ENCODE results near the gene MSANTD2. TPM values are rescaled to one million over a fixed set of nuclear protein-coding genes. Genes with fewer than 3 reads are reported as not detected.

MSANTD2 gene
- total RNA-seq, 1 donor from 2014 or later: 43.8 TPM

DNA sequence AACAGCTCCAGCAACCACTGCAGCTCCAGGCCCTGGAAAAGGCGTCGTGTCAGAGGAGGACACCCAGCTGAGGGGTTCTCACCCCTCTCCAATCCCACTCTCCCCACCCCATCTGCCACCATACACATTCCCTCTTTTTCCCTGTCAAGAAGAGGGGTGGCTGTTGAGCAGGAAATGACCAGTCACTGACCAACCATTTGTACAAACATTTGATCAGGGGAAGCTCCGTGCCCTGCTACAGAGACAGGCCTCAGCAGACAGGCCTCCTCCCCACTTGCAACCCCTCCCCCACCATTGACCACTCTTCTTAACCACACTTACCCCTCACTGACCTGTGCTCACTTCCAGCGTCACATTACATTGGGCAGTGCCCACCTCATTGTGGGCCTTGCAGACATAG, 45.9 kb downstream of the MSANTD2 start:
- no peak for DNase-seq (ENCODE audit: low spot score)

DNA sequence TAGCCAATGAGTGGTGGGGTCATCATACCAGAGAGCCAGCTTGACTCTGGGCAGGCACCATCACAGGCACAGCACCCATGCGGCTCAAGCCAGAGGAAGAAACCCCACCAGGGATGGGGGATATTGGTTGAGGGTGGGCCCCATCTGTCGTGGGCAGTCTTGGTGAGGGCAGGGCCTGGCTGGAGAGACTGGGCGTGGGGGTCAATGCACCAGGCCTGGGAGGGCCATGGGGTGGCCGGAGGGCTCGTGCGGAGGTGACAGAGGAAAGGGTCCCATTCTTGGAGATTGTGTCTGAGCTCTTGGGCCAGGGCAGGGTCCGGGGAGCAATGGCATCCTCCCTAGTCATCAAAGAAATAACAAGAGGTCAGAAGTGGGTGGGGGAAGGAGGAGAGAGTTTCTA, 46.6 kb downstream of the MSANTD2 start:
- DNase-seq (ENCODE audit: low spot score): no peak

DNA sequence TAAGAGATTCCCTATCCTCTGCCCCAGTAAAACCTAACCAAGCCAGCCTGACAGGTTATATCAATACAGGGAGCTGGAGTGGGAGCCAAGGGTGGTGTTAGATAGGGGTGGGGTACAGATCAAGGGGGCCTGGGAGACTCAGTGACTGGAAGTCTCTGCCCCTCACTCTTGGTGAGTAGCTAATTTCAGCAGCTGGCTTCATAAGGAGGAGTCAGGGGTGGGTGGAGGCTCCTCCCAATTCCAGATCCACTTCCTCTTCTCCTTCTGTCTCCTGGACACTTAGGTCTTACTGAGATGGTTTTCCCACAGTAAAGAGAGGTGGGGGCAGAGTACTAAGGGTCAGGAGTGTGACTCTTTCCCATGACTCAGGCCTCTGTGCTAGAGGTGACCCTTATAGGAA, 47.0 kb downstream of the MSANTD2 start:
- no peak for DNase-seq (ENCODE audit: low spot score)

DNA sequence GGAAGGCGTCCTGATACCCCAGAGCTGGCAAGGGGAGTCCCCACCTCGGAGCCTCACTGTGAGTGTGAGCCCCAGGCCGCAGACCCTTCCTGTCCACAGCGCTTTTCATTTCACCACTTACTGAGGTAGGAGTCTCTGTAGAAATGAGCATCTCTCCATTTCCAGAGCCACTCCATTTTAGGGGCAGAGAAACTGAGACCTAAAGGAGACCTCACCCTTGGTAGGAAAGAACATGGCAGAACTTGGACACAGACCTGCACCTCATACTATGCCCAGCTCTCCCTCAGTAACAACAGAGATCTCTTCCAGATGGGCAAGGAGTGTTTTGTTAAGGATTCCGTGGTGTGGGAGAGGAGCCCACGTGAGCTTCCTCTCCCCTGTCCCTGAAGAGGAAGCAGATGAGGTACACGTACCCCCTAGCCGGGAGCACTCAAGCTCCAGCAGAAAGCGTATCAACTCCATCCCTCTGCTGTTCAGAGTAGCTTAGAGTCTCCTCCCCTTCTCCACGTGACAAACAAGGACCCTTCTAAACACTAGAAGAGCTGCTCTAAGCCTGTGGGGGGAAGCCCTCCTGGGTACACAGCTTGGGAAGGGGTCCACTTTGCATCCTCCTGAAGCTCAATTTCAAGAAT, 47.6 kb downstream of the MSANTD2 start:
- DNase-seq (ENCODE audit: low spot score): no peak

DNA sequence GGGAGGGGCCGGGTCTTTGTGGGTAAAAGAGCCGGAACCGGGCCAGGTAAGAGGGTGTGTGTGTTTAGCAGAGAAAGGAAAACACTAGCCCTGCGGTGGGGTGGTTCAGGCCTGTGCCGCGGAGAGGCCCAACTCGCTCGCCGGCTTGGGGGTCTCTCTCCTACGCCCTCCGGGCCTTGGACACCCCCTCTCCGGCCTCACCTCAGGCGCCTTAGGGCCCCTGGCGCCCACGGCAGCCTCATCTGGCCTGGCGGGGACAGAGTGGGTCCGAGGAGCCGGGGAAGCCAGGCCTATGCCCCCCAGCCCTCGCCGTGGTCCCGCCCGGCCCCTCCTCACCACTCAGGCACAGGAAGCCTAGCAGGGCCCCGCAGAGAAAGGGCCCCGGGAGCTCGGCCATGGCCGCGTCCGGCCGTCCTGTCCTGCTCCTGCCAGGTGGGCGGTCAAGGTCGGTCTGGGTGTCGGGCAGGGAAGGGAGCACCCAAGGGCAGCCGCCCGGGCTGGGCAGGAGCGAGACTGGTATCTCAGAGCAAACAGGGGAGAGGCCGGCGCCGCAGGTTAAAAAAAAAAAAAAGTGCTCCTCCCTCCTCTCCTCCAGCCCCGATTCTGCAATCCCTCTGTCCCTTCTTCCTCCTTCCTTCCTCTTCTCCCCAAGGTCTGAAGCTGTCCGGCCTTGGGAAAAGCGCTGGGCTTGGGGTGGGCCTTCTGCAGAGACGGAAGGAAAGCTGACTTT, 48.3 kb downstream of the MSANTD2 start, which contains the start of gene VSIG2:
Gene VSIG2, minus strand, starts transcription at position 515 of the 730 bp plus-strand sequence. Its CDS starts 118 bp downstream, at position 397.
- no peak for DNase-seq (ENCODE audit: low spot score)

DNA sequence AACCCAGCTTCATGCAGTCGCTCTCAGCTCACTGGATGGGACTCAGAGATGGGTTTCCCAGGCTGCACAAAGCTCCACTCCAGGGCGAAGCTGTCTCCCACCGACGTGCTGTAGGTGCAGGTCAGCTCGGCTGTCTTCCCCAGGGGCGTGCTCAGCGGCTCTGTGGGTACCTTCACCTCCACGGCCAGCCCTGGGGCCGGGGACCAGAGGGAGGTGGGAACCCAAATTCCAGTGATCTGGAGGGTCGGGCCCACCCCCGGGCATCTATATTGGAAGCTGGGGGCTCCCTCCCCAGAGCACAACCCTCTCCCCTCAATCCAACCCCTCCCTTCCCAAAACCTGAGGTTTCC, 48.8 kb downstream of the MSANTD2 start:
- no peak for DNase-seq (ENCODE audit: low spot score)

DNA sequence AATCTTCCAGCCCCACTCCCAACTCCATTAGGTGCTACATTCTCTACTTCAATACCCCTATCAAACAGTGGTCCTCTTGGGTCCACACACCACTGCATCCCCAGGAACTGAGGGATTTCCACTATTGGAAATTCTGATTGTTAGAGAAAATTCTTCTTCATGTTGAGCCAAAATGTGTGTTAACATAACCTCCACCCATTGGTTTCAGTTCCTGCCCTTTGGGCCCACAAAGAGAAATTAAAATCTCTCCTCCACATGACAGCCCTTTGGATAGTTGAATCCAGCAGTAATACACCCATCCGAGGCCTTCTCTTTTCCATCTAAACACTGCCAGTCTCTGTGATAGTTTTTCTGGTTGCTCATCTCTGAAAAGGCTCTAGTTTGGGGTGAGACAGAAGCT, 50.3 kb downstream of the MSANTD2 start:
- DNase-seq (ENCODE audit: low spot score): no peak

DNA sequence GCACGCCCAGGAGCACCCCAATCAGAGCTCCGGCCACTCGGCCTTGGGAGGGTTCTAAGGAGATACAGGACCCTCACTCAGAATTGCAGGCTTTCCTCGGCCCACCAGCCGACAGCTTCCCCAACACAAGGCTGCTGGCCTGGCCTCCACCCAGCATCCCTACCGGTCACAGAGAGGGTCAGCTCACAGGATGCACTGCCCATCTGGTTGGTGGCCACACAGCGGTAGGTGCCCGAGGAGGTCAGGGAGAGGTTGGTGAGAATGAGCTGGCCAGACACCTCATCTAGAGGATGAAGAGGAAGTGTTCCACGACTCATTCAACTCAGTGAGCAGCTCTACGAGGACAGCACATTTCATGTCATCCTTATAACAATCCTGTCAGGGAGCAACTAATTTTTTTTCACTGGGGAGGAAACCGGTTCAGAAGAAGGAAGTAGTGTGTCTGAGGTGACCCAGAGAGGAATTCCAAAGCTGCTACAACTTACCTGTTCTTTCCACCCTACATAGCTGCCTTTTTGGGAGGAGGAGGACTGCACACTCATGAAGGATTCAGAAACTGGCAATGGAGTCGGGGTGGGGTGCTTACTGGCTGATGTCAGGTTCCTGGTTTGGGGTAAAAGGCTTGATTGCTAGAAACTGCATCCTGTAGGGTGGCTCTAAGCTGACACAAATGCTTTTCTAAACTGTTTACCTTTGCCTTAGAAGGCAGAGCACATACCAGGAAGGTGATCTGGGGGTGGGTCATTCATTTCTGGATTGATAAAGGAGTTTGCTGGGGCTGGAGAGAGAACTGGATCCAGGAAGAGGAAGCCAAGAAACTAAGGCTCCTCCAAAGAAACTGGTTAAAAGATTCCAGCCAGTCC, 51.5 kb downstream of the MSANTD2 start:
- no peak for DNase-seq (ENCODE audit: low spot score)

DNA sequence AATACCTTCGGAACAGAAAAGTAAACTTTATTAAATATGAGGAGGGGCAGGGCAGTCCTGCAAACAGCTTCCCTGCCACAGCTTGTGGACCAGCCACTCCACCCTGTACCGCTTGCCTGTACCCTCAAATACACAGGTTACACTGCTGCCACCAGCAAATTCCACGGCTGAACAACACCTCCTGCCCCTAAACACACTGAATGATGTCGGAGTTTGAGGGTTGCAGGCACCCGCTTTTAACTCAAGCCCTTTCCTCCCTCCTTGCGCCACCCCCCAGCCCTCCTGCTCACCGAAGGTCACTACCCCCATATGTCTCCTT, 52.1 kb downstream of the MSANTD2 start:
- DNase-seq (ENCODE audit: low spot score): no peak

DNA sequence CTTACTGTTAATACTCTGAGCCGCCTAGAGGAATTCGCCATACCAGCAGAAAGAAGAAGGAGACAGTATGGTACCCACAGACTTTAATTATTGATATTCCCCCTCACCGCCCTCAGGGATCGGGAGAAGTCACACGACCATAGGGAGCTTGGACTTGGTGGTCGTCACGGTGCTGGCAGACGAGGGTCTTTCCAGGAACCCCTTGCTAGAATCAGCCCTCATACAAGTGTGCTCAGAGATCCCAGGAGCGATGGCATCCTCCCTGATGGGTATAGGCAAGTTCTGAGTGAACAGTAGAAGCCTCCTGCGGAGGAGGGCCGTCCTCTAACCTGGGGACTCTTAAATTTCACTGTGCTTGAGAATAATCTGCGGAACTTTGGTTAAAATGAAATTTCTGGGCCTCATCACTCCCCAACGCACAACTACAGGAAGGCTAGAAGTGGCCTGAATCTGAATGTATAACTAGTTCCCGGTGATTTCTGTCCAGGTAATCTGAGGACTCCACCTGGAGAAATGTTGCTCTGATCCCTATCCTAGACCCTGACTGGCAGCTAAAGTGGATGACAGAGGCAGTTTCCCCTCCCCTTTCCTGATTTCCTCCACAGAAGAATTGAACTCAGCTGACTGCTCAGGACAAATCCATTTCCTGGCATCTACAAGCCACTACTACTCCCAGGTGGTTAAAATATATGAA, 52.7 kb downstream of the MSANTD2 start:
- DNase-seq (ENCODE audit: low spot score): no peak

DNA sequence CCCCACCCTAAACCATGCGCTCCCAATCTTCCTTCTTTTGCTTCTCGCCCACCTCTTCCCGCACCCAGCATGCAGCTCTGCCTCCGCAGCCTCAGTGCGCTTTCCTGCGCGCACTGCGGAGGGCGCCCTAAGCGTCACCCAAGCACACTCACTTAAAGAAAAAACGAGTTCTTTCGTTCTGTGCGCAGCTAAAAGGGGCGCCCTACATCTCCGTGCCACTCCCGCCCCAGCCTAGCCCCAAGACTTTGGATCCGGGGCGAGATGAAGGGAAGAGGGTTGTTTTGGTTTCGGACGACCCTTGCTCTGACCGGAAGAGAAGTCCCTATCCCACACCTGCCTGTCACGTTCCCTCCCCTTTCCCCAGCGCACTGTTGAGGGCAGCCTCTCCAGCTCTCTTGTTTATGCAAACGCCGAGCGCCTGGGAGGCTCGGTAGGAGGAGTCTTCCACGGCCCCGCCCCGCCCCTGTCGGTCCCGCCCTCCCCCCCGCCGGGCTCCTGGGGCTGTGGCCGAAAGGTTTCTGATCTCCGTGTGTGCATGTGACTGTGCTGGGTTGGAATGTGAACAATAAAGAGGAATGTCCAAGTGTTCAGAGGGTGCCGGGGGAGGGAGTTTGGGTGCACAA, 53.5 kb downstream of the MSANTD2 start:
- DNase-seq (ENCODE audit: low spot score): peak; percentile 28

DNA sequence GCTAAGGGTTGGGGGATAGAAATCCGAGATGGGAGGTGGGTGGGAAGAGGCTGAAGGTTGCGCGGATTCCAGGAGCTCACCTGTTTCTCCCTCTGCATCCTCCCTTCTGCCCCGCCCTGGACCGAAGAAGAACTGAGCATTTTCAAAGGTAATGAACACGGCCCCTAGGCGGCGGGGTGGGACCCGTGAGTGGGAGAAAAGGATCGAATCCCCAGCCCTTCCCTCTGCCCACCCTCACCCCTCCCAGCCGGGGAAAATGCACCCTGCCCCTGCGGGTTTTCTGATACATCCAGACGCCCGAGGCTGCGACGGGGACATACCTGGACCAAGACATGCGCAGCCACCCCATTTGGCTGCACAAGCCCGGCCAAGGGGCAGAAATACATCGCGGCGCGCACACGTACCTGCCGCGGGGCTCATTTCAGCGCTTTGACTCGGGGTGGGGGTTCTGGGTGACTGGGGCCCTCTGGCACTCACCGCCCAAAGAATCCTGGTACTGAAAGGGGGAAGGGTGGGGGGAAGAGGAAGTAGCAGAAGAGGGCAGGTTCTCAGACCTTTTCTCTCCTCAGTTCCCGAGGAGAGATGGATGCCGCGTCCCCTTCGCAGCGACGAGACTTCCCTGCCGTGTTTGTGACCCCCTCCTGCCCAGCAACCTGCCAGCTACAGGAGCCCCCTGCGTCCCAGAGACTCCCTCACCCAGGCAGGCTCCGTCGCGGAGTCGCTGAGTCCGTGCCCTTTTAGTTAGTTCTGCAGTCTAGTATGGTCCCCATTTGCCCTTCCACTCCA, 54.2 kb downstream of the MSANTD2 start:
- no peak for DNase-seq (ENCODE audit: low spot score)

DNA sequence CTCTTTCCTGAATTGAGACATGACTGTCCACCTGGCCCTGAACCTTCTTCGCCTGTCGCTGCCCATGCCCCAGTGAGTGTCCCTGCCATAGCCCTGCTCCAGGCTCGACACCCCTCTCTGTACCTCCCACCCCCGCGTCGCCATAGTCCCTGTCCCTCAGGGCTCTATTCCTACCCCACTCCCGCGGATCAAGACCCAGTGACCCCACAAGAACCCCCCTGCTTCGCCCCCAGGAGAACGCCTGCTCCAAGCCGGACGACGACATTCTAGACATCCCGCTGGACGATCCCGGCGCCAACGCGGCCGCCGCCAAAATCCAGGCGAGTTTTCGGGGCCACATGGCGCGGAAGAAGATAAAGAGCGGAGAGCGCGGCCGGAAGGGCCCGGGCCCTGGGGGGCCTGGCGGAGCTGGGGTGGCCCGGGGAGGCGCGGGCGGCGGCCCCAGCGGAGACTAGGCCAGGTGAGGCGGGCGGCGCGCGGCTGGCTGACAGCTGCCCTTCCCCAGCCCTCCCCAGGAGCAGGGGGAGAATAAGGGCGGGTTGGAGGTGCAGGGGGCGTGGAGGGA, 54.9 kb downstream of the MSANTD2 start:
- no peak for DNase-seq (ENCODE audit: low spot score)

DNA sequence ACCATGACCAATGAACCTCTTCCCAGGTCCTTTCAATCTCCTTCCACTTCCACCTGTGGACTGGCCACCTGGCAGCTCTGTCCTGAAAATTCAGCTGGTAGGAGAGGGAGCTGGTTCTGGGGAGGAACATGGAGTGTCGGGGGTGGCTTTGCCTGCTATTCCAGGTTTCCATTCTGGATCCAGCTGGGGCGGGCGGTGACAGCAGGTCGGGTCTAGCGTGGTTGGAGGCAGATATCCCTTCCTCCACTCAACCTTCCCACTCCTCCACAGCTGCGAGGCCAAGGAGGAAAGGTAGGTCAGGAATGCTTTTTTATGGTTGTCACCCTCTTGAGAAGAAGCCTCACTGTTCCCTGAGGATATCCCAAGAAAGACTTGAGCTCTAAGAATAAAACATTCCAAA, 57.2 kb downstream of the MSANTD2 start:
- no peak for DNase-seq (ENCODE audit: low spot score)

DNA sequence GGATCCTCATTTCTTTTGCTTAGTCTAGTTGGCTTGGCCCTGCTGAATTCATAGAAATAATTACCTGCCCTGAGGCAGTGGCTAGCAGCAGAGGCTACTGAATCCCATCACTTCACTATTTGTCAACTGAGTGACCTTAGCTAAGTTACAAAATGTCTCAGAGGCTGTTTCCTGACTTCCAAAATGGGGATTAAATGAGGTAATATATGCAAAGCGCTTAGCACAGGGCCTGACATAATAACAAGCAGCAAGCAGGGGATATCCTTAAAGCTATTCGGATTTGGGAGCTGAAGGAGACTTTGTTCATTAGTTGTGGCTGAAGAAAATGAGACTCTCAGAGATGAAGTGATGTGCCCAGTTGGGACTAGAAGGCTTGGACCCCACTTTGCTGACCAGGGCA, 57.7 kb downstream of the MSANTD2 start:
- no peak for DNase-seq (ENCODE audit: low spot score)

DNA sequence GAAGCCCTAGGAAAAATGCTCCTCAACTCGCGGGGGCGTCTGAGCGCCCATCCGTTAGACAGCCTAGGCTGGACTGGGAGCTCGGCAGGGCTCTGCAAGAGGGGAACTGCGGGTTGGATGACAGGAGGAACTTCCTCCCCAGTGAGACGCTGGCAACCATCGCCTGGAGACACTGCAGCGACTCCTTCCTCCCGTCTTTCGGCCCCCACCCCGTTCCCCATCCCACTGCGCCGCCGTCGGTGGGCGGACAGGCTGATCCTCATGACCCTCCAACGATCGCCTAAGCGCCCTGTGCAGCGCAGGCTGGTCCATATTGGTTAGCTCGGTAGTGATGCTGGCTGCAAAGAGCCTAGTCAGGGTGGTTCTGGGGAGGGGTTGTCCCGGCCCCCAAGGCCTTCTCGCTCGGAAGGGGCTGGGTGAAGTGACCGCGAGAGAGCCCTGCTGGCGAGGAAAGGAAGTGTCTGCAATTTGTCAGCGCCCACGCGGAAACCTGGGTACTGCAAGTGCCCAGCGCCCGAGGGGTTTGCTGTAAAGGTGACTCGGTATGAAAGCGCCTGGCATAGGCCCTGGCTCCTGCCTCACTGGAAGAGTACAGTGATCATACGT, 59.8 kb downstream of the MSANTD2 start:
- DNase-seq (ENCODE audit: low spot score): no peak

DNA sequence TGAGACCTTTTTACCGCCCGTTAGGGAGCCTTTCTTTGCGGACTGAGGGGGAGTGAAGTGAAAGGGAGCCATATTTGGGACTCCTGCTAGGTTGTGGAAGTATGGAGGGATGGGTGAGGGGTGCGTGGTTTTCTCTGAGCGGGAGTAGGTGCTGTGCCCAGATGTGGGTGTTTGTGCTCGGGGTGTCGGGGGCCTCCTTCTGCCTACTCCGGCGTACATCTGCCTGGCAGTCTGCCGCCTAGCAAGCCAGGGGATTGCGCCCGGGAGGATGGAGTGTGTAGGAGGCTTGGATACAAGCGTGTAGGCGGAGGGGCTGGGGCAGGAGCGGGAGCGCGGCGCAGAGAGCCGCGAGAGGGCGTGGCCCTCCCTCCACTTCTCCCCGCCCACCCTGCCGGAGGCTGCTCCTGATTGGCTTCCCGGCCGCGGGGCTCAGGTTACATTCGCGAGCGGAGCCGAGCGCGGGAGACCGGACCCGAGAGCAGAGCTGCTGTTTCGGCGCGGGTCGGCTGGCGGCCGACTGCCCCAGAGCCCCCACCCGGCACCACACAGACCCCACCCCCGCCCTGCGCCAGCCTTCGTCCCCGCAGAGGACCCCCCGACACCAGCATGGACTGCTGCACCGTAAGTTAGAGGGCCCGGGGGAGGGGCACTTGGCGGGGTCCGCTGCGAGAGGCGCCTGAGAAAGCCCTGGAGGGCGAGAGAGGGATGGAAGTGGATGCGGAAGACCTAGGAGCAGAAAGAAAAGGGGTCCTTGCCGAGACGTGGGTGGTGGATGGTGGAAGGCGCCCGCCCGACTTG, 60.5 kb downstream of the MSANTD2 start, which contains the start of gene NRGN:
Gene NRGN, plus strand, starts transcription at position 464 of the 798 bp plus-strand sequence. Its CDS starts 143 bp downstream, at position 607.
- DNase-seq (ENCODE audit: low spot score): peak; percentile 95

DNA sequence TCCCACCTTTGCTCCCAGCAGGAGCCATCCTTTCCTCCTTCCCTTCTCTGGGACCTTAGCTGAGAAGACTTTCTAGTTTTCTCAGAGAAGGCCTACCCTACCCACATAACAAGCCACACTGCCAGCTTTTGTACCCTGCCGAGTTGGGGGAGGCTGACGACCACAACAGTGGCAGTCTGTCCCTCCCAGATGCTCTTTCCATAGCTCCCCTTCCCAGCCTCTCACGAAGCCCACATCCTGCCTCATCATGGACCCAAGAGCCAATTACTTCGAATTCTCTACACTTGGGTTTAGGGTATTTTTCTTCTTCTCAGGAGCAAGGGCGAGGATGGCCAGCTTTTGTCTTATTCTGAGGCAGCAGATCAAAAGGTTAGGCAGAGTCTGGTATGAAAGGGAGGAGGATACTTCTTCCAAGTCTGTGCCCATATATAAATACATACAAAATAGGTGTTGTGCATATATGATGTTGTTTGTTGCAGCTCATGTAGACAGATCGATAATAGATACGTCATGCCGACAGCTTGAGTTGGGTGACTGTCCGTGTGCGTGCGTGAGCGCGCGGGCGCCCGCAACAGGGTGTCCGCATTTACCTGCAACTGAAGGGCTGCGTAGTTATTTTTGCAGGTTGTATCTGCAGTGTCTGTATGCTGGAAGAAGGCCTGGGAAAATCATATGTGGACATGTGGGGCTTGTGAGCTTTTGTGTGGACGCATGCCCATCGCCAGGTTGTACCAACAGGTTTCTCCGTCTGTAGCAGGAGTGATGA, 61.3 kb downstream of the MSANTD2 start:
- no peak for DNase-seq (ENCODE audit: low spot score)
